IPS DF 19.7 (cell line): ENCODE results near the gene C1orf21.

Experiments used
- DNase-seq: peaks from one replicate; pipeline ENCODE4 v3.0.0-alpha.2; 2013; ENCODE audit warnings: low read depth, low spot score

C1orf21 gene

DNA sequence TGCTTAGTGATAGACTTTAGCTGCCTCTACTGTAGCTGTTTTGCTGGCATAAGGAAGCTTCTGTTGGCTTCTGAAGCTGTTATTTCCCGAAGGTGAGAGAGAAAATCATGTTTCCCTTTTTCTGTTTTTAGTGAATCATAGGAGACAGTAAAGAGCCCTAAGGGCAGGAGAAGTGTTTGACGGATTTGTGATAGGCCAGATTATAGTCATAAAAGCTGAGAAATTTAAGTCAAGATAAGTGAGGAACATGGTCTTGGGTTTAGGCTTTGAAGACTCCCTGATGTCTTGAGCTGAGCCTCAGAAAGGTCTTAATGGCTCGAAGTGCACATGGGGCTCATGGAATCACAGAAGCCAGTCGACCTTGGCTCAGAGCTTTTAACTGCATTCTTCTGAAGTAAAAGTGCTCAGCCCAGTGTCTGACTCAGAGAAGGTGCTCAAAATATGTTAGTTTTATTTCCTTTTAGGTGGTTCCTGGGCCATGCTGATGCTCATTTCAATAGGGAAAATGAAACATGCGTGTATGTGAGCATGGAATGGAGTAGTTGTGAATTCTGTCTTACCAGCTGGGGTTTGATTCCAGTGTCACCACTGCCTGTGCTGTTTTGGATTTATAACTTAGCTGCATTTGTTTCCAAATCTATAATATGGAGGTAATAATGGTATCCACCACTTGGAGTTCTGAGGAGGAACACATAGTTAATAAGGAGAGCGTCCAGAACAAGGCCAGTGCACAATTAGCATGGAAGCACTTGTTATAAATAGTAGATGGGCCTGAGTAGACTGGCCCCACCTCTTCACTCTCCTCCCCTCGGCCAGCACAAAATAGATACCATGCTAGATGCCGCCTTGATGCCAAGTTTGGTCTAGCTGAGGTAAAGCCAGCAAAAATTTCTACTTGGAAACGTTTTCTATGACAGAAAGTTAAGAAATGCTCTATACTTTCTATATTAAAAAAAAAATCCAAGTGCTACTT, 99.2 kb downstream of the C1orf21 start:
- no peak for DNase-seq

DNA sequence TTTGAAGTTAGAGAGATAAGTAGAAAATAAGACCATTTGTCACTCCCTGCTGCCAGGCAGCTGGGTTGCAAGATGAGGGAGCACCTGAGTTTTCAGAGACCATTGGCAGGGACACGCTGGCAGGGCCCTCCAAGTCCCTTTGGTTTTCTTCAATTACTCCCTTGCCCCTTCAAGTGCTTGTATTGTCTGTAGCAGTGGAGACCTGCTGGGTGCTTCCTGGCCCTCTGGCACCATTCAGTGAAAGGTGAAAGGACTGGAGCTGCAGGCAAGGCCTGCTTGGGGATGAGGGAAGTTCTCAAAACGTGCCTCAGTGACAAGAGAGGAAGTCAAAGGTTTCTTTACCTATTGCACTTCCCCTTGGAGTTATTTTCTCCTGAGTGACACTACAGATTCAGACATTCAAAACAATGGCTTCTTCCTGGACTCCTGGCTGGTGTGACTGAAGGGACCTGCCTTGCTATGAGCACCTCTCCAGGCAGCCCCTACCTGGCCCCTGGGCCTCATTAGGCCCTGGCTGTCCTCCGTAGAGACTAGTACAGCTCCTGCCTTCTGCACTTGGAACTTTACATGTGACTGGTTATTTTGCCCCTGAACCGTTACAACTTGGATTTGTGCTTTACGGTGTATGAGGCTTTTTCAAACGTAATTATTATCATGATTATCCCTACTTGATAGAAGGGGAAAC, 100.1 kb downstream of the C1orf21 start:
- no peak for DNase-seq

DNA sequence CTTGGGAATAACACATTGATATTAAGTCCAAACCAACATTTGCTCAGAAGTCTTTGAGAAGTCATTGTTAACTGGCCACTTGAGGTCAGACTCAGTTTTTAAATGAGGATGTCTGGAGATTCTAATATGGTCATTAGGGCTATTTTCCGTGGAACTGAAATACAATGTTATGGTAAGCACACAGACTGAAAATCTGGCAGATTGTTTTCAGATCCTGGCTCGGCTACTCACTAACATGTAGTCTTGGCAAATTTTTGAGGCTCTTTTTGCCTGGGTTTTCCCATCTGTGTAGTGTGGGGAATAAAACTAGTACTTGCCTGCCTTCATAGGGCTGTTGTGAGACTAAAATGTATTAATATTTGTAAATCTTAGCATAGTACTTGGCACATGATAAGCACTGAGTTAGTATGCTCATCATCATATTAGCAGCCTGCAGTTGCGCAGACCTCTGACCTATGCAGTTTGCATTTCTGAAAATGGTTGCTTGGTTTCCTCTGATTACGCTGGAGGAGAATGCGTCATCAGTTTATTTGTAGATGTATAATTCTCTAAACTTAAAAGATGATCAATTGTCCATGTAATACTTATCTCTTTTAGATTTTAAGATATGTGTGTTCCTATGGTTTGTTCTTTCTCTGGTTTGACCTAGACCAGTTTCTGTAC, 100.8 kb downstream of the C1orf21 start:
- no peak for DNase-seq

DNA sequence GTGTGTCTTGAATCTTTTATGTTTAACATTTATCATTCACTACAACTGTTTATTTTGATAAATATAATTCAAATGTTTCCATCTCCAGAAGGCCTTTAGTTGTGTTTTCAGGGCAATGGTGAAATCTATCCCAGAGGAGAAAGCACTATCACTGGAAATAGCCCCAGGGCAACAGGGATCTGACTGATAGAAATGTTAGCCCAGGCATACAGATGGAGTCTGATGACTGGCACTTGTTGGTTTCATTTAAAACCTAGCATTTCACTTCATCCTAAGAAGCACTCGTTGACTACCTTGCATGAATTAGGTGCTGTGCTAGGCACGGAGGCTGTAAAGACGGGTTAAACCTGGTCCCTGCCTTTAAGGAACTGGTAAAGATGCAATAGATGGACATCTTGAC, 103.1 kb downstream of the C1orf21 start:
- DNase-seq, result no peak

DNA sequence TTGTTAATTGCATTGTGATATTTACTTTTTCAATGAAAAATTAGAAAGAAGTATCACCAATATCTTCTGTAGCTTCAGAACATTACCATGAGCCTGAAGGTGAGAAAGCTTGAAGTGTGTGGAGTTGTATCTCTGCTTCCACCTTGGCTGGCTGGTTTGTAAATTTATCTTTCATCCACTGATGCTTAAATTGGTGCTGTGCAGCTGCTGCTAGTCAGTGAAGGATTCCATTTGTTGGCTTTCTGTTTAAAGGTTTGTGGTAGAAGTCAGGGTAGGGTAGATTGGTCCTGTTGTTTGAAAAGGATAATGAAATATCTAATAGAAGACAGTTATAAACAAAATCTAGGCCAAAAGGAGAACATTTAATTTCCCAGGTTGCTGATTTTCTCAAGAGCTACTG, 105.7 kb downstream of the C1orf21 start:
- DNase-seq, result no peak

DNA sequence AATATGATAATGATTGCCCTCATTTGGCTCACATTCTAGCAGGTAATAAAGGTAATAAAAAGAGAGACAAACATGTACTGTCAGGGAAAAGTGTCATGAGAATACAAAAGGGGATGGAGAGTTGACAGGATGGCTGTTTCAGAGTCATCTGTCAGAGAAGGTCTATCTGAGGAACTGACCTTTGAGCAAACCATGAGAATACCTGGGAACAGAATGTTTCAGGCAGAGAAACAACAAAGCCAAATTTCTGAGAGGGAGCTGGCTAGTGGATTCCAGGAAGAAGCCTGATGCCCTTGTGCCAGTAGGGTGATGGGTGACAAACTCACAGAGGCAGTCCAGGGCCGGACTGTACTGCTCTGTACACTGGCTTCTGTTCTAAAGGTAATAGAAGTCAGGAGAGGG, 107.2 kb downstream of the C1orf21 start:
- no peak for DNase-seq

DNA sequence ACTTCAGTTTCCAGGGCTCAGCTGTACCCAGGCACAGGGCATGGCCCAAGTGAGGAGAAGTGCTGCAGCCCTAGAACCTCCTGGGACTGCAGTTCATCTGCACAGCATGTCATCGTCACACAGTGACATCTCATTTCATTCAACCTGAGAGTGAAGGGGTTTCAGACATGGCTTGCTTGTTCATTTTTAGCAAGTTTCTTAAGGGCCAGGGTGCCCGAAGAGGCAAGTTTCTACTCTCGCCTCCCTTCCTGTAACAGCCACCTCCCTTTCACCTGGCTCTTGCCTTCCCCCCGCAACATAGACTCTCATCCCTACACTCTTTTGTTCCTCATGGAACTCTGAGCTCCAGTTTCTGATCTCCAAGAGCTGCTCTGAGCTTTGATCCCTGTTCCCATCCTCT, 108.1 kb downstream of the C1orf21 start:
- no peak for DNase-seq

DNA sequence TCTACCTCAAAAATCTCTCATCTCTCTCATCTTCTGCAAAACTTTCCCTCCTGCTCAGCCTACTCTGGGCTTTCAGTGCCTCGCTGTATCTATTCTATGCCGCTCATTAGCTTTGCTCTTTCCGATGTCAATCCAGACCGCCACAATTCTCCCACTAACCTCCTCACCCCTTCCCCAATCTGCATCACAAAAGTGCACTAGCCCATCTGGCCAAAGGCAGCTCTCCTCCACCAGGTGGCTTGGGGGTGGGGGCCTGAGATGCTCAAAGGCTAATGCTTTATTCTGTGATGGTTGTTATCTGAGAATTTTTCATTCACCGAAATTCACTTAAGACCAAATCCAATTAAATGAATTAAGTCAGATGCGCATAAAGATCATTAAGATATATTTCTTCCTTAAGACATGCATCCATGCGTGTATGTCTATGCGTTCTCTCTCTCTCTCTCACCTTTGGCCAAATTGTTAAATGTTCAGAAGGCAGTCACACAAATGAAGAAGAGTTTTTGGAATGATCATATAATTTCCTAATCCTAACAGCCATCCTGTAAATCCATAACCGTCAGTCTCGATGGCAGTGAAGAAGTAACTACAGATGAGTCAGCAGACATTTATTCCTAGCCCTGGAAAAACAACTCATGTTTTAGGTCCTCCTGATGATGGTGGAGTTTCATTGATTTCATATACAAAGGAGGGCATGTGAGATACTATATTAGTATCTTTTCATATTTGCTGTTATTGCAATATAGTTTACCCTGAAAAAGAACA, 111.3 kb downstream of the C1orf21 start:
- peak; percentile 61 for DNase-seq

DNA sequence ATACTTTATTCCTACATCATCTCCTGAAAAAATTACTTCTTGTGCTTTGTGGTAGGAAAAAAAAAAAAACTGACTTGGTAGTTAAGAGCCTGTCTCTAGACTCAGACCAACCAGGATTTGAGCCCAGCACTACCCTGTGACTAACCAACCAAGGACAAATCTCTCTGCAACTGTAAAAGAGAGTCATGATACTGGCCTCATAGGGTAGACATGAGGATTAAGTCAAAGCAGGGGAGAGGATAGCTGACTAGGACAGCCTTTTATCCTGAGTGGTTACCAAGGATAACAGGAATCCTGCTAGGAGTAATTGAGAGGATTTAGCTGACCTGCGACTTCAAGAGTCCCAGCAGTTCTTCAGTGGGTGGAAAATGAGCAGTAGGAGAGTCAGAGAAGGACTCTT, 112.8 kb downstream of the C1orf21 start:
- DNase-seq, result no peak

DNA sequence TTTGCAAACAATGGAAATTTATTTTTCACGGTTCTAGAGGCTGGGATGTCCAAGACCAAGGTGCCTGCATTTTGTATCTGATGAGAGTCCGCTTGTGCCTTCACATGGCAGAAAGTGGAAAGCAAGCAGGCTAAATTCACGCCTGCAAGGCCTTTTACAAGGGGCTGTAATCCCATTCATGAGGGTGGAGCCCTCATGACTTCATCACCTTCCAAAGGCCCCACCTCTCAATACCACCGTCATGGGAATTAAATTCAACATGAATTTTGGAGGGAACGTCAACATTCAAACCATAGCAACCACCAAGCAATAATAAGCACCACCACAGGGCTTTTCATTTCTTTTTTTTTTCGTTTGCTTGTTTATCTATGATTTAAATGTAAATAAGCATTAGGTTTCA, 115.3 kb downstream of the C1orf21 start:
- no peak for DNase-seq

DNA sequence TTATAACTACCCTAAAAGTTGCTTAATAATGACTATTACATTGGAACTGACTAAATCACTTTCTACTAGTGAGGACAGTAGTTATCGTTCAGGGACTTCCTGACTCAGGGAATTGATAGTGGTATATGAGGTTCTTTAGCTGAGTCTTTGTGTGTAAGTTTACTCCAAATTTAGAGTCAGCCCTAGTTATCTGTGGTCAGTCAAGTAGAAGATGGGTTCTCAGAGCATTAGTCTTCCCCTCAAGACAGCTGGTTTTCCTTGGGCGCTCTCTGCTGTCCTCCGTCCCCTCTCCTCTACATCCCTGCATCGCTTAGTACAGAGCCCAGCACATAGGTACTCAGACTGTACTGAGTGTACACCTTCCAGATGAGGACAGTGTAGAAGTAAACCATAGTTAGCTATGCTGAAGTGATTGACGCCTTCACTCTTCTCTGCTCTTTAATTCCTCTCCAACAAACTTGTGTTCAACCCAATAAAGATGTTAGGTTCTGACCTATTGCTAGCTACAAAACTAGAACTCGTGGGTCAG, 116.5 kb downstream of the C1orf21 start:
- DNase-seq, result no peak

DNA sequence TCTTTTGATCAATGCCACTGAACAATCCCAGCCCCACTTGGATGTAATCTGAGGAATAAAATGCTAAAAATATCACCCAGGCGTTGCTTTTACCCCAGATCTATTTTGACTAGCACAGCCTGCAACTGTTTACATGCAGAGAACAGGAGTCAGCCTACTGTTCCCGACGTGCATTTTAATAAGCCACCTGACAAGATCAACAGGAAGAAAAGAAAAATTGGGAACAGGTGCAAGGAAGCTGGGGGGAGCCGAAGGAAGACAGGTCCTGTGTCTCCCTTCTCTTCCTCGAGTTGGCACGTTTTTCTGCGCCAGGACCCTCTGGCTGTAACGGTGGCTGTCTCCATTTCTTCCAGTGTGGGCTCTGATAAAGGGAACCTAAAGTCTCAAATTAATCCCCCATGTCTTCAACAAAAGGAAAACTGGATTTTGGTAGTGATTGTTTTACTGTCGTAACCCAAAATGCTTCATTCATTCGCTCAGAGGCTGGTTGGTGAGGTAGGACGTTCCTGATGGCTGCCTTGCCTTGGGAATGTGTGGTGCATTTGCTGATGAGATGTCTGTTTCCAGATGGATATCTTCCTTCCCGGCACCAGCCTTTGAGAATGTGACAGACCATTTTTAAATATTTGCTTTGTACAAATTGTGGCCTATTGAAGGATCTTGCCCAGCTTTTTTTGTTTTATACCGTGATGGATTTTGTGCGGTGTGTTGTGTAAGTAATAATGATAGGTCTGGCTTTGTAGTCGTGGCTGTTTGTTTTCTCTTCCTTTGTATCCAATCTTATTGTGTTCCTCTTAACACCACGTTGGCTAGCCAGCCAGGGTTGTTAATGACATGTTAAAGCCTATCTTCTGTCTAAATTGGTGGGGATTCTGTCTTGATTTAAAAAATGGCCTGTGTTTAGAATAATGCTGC, 117.5 kb downstream of the C1orf21 start:
- DNase-seq, result no peak

DNA sequence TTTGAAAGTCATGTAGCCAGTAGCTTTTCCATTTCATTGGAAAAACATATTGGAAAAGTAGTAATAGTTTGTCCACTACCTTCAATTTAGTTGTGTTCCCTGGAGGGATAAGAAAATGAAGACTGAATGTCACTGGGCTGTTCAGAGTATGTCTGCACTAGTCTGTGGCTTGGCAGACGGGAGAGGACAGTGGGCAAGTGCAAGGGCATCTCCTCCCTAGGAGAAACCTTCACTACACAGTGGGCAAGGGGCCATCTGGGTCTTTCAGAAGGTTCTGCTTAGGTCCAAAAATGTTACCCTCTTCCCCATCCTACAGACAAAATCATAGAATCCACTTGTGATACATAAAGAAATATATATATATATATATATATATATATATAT, 118.1 kb downstream of the C1orf21 start:
- DNase-seq, result no peak

DNA sequence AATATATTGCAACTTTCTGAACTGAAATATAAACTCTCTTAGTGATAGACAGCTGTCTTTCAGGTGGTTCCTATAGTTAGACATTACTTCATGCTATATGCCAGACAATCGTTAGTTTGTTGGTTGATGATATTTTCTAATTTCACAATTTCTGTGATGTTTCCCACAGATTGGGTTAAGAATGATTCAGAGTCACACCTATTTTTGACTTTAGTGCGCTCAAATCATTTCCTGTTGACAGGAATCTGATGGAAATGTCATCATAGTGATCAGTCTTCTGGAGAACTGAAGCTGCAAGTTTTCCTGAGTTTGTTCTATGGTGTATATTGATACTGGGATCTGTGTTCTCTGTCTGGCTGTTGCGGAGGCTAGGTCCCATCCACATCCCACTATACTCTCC, 119.7 kb downstream of the C1orf21 start:
- no peak for DNase-seq

DNA sequence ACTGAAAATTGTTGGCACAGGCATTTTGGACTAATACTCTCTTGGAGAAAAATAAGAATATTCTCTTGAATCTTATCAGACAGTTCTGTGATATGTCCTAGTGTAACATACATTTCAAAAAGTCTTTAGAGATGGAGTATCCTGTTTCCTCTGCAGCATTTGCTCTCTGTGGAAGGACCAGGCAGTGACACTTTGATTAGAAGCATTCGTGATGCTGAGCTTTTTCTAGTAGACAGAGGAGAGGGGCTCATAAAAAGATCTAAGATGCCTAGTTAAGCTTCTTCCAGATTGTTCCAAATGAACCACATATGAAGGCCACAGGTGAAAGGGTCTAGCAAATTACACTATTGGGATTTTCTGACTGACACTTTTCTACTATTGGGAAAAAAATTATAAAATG, 120.3 kb downstream of the C1orf21 start:
- no peak for DNase-seq

DNA sequence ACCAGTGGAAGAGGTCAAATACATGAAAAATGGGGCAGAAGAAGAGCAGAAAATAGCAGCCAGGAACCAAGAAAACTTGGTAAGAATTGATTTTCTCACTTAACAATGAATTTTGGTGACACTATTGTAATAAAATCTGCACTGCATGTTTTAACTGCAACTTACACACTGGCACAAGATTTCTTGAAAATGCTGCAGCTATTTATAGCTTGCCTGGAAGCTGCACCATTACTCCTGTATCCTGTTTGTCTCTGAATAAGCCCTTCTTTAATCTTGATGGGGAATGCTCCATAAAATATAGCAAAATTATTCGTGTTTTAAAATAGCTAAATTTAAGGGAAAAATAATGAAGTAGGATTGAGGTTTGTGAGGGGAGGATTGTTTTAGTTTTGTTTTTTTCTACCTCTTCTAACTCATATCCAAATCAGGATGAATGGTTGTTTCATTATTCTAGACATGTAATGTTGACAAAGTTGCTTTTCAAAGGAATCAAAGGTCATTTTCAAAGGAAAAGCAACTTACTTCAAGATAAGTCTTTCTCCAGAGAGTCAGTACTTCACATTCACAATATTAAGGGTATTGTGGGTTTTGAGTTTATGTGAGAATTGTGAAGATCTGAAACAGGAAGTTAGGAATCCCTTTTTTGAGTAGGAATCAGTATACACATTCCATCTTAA, 120.9 kb downstream of the C1orf21 start:
- no peak for DNase-seq

DNA sequence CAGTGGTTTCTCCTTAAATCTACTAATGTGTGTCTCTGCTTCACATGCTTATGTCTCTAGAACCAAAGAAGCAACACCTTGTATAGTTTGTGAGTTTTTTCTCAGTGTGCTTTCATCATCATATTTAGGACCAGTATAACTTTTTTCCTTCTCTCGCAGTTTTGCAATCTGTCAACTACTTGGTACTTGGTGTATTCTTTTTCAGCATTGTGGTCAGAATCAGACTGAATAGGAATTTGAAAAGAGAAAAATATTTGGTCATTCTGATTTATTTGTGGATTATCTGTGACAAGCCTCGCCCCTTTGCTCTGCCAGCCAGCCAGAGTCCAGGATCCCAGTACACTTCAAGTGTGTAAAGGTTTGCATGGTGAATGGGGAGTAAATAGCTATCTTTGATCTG, 122.3 kb downstream of the C1orf21 start:
- no peak for DNase-seq

DNA sequence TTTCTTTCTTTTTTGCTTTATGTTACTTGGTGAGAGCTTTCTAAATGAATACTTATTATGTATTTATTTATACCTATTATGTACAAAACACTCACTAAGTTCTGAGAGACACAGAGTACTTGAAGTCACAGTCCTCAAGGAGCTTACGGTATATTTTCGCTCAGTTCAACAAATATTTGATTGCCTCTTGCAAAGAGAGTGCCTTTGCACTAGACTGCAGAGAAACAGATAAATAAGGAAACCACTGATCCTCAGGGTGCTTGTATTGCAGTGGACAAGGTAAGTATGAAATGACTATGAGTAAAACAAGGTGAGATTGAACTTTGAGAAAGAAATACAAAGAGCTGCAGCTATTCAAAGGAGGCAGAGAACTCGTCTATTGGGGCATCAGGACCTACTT, 123.3 kb downstream of the C1orf21 start:
- DNase-seq, result no peak

DNA sequence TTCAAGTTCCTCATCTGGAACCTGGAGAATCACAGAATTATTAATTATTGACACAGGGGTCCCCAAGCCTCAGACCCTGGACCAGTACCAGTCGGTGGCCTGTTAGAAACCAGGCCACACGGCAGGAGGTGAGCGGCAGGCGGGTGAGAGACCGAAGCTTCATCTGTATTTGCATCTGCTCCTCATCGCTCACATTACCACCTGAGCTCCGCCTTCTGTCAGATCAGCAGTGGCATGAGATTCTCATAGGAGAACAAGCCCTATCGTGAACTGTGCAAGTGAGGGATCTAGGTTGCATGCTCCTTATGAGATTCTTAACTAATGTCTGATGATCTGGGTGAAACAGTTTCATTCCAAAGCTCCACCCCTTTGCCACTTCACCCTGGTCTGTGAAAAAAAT, 125.9 kb downstream of the C1orf21 start:
- DNase-seq, result no peak

DNA sequence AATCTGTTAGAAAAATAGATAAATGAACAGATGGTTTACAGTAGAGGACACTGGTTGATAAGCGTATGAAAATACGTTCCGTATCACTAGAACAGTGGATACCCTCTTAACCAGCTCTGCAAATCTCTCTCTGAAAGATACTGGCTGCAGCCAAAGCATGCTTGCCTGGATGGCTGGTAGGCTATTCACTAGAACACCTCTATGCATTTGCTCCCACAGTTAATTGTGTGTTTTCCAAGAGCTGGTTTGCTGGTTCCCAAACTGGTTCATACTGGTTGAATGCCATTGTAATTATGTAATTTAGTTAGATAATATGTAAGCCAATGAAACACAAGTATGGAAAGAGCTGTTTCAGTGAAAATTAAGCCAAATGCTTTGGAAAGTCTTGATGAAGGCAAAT, 126.6 kb downstream of the C1orf21 start:
- no peak for DNase-seq
